ENCODE measurements around the gene CELA3B.
A peak's percentile ranks its signal among the peaks of the same experiment; 100 is the strongest.
"Not testable (repeated sequence)": the region's sequence is repeated elsewhere in the genome, so short reads cannot be mapped to it uniquely, and the experiment has no call there.

CELA3B gene, protein sequence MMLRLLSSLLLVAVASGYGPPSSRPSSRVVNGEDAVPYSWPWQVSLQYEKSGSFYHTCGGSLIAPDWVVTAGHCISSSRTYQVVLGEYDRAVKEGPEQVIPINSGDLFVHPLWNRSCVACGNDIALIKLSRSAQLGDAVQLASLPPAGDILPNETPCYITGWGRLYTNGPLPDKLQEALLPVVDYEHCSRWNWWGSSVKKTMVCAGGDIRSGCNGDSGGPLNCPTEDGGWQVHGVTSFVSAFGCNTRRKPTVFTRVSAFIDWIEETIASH
- 0 reads per million in 2 donors for total RNA-seq

DNA sequence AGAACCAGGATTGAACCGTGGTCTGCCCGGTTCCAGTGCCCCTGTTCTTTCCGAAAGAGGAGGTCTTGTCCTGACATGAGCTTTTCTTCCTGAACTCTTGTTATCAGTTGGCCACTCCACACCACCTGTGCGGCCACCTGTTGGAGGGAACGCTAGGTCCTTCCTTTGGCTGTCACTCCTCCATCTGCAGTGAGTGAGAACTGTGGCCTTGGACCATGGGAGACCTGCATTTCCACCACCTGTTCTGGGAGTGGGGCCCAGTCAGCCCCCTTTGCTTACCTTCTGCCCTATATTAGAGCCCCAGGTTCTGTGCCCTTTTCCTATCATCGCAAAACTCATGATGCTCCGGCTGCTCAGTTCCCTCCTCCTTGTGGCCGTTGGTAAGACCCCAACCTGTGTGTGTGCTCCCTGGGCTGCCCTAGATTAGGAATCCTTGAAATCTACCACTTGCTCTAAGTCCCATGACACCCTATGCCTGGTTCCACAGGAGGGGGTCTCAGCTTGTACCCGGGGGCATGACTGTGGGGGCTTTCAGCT lies at the start of gene CELA3B:
CELA3B (plus strand) TSS at position 320 of the 537 bp plus-strand sequence; CDS start at position 338, 18 bp downstream.
- not testable (repeated sequence) for DNase-seq

DNA sequence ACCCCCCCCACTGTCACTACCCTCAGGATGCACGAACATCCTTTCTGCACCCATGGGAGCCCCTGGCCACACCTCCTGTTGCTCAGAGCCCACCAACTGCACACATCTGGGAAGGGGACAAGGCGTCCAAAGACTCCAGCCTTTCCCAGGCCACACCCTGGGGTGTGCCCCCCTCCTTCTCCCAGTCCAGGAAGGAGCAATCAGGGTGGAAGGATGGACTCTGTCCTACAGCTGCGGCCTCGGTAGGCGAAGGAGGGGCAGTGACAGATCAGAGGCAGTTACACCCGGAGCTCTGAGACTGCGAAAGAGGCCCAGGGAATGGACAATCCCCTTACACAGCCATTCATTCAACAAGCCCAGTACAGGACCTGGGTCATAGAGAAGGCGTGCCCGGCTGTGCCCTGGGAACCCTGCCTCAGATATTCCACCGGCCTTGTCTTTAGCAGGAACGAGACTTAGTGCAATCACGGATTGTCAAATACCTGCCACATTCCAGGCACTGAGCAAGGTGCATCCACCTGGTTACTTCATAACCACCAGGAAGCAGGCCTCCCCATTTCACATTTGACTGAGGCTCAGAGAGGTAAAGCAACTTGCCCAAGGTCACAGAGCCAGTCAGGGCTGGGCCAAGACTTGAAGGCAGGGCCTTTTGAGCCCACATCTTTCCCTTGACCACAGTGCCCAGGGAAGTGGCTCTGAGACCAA lies 49.1 kb upstream of the CELA3B start:
- no peak for DNase-seq

DNA sequence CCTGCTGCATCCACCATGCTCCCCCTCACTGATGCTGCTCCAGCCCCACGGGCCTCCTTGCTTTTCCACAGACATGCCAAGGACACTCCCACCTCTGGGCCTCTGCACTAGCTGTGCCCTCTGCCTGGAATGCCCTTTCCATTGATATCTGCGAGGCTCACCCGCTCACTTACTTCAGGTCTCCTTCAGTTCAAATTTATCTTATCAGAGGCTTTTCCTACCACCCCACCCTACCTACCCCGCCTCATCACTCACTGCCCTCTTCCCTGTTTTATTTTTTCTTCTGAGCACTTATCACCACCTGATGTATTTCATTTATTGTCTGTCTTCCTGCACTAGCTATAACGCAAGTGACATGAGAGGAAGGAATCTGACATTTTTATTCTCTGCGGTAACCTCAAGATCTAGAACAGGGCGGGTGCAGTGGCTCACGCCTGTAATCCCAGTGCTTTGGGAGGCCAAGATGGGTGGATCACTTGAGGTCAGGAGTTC lies 46.7 kb upstream of the CELA3B start:
- no peak for DNase-seq

DNA sequence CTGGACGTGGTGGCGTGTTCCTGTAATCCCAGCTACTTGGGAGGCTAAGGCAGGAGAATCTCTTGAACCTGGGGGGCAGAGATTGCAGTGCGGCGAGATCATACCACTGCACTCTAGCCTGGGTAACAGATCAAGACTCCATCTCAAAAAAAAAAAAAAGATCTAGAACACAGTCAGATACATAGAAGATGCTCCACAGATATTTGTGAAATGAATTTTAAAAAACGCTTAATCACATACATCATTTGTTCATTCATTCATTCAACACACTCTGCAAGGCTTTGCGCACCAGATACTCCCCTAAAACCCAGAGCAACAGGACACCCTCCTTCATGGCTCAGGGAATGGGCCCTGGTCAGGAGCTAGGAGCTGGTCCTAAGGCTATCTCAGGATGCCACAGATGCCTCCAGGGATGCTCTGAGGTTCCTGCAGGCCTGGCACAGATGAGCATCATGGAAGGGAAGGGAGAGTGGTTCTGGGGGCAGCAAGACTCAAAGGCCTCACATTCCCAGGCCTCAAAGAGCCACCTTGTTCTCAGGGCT lies 46.1 kb upstream of the CELA3B start:
- no peak for DNase-seq

DNA sequence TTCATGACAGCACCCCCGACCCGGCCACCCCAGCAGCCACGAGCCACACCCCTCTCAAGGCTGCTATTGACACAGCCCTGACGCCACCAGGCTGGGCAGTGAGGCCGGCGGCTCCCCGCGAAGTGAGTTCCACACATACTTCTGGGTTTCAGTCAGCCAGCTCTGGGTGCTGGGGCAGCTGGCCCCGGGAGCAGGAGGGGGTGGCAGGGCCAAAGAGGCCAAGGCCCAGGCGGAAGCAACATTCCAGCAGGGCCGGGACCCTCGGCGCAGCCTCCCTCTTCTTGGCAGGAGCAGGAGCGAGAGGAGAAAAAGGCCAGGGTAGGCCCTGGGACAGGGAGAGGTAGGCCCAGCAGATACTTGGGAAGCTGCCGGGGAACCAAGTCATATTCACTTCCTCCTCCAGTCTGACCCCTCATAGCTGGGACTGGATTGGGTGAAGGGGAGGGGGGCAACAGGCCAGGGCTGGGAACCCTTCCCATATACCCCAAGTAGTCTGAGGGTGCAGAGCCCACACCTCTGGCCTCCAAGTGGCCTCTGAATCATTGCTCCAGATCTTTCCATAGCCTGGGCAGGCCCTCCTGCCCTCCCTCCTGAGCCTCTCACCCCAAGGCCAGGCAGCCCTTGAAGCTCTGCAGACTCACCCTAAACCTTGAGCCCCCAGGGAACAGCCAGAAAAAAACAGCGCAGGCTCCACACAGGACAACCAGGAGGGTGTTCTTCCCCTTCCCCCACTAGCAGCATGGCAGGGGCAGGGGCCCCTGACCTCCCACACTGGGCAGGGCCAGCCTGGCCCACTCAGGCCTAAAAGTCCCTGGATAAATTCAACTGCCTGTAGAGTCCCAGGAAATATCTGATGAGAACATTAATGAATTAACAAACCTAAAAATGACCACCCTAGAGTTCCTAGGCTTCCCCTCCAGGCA lies 45.4 kb upstream of the CELA3B start:
- no peak for DNase-seq

DNA sequence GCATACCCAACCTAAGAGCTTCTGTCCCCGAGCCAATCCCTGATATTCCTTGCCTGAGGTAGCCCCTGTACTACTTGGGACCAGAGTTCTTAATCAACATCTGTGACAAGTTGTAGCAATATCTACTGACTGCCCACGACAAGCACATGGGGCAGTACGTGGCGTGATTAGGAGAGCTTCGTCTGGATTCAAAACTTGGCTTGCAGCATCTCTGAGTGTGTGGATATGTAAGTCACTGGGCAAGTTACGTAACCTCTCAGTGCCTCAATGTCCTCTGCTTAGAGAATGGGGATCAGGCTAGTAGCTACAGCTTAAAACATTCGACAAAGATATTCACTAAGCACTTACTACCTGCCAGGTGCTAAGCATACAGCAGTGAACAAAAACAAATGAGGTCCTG lies 44.7 kb upstream of the CELA3B start:
- no peak for DNase-seq

DNA sequence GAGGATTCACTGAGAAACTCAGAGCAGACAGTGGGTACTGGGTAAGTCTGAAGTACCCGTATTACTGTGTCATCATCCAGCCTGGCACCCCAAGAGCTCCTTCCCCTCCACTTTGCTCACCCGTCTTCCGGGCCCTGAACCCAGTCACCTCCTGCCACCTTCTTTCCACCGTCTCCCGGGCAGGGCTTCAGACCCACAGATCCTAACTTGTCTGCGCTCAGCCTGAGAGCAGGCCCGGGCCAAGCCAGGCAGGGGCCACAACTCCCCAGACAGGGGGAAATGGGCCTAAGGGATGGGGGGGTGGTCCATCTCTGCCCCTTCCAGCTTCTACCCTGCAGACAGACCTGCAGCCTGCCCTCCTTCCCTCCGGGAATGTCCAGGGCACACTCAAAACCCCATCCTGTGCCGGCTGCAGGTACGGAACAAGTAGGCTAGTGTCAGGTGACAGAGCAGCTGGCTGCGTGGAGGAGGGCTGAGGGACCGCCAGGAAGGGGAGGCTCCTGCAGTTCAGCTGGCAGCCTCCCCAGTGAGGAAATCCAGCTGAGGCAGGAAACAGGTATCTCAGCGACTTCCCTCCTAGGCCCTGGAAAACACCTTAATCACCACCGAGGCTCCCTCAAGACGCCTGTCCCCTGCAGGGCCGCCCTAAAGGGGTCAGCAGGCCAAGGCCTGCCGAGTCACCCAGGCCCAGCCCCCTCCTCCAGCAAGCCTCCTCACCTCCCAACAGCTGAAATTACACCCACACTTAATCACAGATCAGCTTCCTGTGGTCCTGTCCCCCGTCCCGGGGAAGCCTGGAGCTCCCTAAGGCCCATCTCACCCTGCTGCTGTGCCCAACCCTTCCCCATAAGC lies 43.2 kb upstream of the CELA3B start:
- DNase-seq = no peak

DNA sequence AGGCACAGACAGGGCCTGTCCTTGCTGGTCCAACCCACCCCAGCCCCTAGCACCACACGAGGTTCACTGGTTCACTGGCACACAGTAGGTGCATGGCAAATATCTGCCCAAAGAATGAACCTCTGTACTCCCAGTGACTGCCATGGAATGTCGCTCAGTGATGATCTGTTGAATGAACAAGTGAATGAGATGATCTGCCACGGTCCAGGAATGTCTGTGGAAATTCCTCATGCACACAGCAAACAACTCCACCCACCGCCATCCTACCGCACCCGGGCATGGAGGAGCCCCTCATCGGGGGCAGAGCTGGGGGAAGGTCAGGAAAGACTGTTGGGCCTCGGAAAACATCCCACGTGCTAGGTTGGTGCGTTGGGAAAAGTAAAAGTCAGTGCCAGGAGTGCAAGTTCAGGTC lies 41.4 kb upstream of the CELA3B start:
- no peak for DNase-seq

DNA sequence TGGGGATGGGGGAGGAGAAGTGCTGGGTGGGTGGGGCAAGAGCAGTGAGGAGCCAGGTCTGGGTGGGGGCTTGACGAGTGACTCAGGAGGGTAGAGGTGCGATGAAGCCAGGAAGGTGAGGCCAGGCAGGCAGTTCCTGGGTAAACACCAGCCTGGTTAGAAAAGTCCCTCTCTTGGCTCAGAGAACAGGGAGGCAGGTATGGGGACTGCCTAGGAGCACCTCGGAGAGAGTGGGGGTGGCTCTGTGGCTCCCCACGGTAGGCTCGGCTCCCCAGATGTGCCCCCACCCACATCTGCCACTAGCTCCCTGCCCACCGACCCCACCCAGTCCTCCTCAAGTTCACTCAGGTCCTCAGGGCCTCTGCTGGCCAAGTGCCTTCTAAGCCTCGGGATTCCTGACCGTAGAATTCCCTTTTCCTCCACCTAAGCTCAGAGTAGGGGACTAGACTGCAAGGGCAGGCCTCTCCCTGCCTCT lies 40.9 kb upstream of the CELA3B start:
- no peak for DNase-seq

DNA sequence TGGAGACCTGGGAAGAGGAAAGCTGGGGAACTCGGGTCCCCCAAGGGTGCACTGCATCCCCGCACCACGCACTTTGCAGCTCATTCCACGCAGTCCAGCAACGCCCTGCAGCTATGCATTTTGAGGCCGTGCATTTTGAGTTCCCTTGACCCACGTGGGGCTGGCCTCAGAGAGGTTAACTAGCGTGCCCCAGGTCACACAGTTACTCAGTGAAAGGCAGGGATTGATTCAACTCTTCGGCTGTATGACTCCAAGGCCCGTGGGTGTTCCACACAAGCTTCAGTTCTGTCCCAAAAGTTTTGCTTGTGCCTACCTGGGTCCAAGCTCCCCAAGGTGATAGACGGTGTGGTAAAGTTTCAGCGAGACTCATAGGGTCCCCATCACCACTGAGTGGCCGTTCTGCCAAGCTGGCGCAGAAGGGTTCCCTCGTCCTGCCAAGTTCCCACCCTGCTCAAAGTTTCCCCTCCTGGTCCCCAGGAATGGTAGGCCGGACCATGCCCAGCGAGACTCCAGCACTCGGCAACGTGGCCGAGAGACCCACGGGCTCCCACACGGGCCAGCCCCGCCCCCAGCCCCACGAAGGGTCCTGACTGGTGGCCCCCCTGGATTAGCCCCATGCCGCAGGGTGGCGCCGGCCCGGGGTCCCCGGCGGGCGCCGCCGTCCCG lies 40.3 kb upstream of the CELA3B start:
- no peak for DNase-seq

DNA sequence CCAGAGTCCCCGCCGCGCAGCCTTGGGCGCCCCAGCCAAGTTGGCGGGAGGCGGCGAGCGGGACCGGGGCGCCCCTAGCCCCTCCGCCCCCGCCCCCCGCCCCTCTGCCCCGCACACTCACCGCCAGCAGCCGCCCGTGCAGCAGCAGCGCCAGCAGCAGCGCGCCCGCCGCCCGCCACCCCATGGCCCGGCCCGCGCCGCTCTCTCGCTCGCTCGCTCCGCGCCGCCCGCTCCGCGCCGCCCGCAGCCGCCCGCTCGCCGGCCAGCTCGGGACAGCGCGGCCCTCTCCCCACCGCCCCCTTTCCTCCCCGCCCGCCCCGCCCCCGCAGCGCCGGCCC lies 39.8 kb upstream of the CELA3B start, which contains the start of gene HSPG2:
HSPG2 (minus strand) TSS at position 277 of the 338 bp plus-strand sequence; CDS start at position 184, 93 bp downstream.
- DNase-seq = no peak

DNA sequence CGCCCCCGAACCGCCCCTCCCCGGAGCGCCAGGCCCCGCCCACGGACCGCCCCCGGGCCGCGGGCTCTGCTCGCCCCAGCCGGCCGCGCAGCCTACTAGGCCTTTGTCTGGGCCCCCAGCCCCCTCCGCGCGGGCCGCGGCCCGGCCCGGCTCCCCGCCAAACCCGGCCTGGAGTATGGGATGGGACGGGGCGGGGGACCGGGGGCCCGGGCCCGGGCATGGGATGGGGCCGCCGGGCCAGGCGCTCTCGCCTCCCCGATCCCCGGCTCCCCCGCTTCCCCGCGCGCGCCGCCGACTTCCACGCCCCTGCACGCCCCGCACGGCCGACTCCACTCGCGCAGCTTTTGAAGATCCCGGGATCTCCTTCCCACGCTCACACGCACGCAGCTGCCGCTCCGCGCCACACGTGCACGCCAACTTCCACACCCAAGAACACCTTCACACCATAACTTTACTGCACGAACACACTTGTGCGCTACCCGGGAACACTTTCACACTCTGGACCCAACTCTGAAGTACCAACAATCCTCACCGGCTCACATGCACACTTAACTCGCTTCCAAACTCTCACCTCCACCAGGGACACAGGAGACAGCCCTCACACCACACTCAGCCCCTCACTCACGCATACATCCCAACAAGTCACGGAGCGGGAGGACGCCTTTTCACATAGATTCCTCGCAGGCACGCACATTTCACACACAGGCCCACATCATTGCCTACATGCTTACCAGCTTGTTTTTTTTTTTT lies 39.3 kb upstream of the CELA3B start:
- peak; percentile 32 to 59 (median 50) for DNase-seq

DNA sequence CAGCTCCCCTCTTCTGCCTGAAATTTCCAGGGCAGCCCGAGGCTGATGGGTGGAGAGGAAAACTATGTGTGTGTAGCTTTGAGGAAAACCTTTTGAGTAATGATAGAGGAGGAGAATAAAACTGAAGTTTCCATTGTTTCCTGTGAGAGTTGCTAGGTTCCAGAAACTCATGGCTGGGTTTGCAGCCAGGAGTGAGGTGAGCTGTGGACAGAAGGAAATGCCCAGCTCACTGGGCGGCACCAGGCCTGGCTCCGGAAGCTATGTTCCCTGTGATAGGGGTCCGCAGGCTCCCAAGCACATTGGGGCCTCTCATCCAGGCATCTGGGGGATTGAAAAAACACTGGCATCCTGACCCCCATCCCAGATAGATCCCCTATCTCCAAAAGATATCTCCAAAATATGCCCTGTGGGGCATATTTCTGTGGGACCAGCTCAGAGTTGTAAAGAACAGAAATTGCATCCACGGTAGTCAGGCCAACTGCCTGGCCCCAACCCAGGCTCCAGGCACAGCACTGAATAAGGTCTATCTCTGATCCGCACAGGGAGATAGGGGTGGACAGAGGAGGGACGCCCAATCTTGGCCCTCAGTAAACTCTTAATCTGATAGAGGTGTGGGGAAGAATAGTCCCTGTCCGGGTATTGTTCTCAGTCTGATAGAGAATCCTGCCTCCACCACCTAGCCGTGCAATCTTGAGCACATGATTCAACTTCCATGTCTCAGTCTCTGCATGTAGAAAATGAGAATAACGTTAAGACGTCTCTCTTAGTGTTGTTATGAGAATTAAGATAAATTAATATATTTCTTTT lies 37.9 kb upstream of the CELA3B start:
- DNase-seq = no peak

DNA sequence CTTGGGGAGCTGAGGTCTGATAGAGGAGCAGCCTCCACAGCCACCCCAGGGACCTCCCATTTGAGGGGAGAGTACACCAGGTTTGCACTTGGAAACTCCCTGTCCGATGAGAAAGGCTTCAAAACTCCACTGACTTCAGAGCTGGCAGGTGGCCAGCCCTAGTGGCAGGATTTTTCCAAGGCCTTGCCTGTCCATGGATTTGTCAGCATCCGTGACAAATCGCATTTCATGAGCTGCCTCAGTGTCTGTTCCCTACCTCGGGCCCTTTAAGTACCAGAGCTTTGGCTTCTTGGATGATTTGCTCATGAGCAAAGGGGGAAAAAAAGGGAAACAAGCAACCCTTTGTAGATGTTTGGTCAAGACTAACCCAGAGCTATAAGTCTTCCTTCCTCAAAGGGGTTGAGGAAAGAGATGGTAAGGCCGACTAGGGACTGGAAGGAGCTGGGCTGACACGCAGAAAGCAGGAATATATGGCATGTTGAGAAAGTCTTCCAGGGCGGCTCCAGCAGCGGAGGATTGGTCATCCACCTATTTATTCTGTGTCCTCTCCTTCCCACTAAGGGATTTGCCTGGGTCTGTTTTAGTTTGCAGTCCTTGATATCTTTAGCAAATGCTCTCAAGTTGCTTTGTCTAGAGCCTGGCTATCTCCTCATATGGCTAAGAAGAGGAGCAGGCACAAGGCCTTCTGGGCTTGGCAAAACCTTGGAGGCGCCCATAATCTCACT lies 37.0 kb upstream of the CELA3B start:
- DNase-seq = no peak

DNA sequence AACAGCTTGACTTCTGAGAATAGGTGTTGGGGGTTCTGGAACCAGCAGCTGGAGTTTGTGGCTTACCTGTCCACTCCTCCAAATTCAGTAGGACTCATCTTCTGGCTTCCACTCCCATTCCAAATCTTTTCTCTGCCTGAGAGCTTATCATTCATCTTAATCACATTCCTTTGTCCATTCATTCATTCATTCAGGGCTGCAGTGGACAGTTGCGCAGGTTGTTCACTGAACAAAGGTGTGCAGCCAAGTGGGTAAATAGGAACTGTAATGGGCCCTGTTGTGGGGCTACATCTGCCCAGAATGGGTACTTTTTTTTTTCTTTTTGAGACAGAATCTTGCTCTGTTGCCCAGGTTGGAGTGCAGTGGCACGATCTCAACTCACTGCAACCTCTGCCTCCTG lies 36.3 kb upstream of the CELA3B start:
- DNase-seq = no peak

DNA sequence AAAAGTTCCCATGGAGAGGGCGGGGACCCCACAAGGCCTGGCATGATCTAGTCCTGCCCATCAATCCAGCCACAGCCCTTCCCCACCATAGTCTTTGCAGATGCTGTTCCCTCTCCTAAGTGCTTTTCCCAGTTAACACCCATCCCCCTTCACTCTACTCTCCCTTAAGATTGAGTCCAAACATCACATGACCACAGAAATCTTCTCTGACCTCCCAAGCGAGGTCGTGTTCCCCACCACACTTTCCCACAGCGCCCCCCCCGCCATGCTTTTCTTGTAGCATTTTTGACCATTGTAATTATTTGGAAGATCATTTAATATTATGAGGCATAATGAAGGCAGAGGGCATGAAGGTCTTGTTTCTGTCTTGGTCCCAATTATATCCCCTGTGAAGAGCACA lies 35.5 kb upstream of the CELA3B start:
- DNase-seq = no peak

DNA sequence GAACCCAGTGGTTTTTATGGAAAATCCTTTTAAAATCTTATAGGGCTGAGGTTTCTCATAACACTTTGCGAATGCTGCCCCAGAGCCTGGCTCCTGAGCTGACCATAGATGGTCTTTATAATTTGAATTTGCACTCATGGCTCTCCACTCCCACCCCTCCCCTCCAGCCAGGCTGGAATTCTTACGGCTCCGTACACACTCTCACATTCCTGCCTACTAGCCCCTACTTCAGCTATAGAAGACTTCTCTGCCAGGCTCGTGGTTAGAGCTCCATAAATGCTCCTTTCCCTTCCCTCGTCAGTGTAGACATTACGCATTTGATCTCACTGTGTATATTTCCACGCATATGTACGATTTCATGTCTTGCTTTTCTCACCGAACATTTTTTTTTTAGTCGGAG lies 34.4 kb upstream of the CELA3B start:
- no peak for DNase-seq

DNA sequence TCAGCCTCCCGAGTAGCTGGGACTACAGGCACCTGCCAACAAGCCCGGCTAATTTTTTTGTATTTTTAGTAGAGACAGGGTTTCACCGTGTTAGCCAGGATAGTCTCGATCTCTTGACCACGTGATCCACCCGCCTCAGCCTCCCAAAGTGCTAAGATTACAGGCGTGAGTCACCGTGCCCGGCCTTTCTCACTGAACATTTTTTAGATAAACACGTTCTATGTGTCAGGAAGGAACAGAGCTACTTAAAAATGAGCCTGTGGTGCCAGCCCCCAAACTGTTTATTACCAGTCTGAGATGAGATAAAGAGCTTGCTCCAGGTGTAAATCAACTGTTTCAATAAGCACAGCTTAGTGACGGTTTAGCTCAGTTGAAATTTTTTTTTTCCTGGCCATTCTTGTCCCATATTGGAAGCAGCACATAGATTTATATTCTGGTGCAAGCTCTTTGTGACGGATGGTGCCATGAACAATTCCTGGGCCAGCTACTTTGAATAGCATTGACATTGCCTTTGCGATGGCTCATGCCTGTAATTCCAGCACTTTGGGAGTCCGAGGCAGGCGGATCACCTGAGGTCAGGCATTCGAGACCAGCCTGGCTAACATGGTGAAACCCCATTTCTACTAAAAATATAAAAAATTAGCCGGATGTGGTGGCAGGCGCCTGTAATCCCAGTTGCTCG lies 33.7 kb upstream of the CELA3B start:
- DNase-seq = not testable (repeated sequence)

Measured in T-helper 2 cell (primary cell).